Measurements from ENCODE around the gene TNN.

DNA sequence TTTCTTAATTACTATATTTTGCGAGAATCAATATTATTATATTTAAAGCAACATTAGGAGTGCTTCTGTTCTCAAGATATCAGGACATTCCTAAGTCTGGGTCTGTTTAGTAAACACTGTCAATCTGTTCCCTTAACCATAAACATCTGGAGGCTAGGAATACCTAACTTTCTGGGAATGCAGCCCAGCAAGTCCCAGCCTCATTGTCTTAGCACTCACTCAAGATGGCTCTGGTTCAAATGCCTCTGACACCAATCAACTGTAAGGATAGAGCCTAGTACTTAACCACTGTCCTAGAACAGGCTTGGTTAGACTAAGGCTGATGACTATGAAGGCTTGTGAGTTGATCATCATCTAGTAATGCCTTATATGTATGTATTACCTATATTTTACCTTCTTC is 61.5 kb downstream of the TNN start:
- TF ChIP-seq SUZ12 (IDR thresholded peaks at IDR 0.05): no peak
- no peak for TF ChIP-seq SP1 (IDR thresholded peaks at IDR 0.05)
- TF ChIP-seq FOXK2 (IDR thresholded peaks at IDR 0.05): no peak
- no peak for TF ChIP-seq ARNT (IDR thresholded peaks at IDR 0.05)
- no peak for TF ChIP-seq ELF4 (IDR thresholded peaks at IDR 0.05)
- no peak for TF ChIP-seq TARDBP (IDR thresholded peaks at IDR 0.05)
- TF ChIP-seq, protein P1, sequence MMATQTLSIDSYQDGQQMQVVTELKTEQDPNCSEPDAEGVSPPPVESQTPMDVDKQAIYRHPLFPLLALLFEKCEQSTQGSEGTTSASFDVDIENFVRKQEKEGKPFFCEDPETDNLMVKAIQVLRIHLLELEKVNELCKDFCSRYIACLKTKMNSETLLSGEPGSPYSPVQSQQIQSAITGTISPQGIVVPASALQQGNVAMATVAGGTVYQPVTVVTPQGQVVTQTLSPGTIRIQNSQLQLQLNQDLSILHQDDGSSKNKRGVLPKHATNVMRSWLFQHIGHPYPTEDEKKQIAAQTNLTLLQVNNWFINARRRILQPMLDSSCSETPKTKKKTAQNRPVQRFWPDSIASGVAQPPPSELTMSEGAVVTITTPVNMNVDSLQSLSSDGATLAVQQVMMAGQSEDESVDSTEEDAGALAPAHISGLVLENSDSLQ (IDR thresholded peaks at IDR 0.05): no peak
- TF ChIP-seq BHLHE40 (IDR thresholded peaks at IDR 0.05; ENCODE audit: borderline replicate concordance): no peak
- no peak for TF ChIP-seq FOXM1 (IDR thresholded peaks at IDR 0.05; ENCODE audit: borderline replicate concordance)

Measured in HEK293T (cell line).